GM10847 (cell line): ENCODE results near the gene MYO5C.

ENCODE experiments used
- POLR2A ChIP-seq: IDR thresholded peaks from 2 replicates; pipeline ENCODE4 v1.6.1; 2011; ENCODE audit not compliant: insufficient read length; ENCODE audit errors: extremely low read depth

The MYO5C gene

GRCh38 chr15:52240166-52240565 is 55.4 kb downstream of the MYO5C start:
- TF ChIP-seq POLR2A, result no peak

DNA sequence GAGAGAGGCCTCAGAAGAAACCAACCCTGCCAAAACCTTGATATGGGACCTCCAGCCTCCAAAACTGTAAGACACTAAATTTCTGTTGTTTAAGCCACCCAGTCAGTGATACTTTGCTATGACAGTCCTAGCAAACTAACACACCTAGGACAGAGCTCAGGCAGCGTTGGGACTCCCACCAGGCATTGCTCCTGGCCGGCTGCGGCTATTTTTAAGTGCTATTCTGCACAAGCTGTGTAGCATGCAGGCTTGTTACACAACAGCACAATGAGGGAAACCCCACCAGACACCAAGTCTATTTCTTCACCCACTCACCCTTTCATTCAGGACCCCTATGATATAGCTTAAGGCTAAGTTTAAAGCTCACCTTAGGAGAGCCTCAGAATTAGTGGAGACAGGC is 57.5 kb downstream of the MYO5C start:
- no peak for TF ChIP-seq POLR2A

GRCh38 chr15:52236013-52236412 is 59.6 kb downstream of the MYO5C start:
- TF ChIP-seq POLR2A, result no peak

- TF ChIP-seq POLR2A, result peak; percentile 25
Observed at GRCh38 chr15:52234596-52235541, 60.7 kb downstream of the MYO5C start.

- no peak for TF ChIP-seq POLR2A
Observed at GRCh38 chr15:52233405-52233804, 62.2 kb downstream of the MYO5C start.

DNA sequence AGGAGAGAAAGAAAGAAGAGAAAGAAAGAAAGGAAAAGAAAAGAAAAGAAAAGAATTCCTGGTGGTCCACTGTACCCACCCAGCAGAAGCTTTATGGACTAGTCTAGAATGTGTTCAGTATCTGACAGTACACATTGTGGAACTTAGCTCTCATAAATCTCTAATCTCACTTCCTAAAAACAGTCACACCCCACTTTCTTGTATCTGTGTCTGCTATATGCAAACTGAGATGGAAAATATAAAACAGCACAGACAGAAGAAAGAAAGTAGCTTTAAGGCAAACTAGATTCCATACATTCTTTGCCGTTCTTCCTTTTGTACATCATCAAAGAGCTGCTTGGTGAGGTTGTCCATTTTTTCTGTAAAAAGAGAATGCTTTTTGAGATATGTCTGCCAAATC is 63.3 kb downstream of the MYO5C start:
- TF ChIP-seq POLR2A, result no peak

DNA sequence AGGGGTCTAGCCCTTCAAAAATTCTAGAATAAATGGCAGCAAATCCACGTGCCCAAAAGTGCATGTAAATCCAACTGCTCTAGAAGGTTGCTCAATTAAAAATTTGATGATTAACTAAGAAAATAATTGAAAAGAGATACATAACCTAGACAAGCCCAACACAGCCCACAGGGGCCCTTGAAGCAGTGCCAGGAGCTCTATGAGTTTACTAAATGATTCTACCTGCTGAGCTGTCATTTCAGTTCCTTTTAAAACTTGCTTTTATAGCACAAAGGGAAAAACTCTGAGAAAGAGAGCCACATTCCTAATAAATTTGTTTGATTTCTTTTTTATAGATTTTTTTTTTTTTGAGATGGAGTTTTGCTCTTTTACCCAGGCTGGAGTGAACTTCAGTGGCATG is 65.5 kb downstream of the MYO5C start:
- no peak for TF ChIP-seq POLR2A

DNA sequence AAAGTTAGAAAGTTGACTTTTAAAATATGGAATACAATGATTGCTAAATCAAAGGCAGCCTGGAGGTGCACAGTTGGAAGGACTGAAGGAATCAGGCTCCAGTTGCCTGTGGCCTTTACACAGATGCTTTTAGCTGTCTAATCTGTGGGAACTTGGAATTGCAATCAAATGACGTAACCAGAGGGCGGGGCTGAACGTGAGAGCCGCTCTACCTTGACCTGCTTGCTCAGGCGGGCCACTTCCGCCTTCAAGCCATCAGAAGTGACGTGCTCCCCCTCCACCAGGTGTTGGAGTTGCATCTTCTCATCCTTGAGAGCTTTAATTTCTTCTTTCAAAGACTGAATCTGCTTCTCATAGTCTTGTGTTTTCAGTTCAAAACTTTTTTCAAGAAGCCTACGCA is 66.7 kb downstream of the MYO5C start:
- no peak for TF ChIP-seq POLR2A

DNA sequence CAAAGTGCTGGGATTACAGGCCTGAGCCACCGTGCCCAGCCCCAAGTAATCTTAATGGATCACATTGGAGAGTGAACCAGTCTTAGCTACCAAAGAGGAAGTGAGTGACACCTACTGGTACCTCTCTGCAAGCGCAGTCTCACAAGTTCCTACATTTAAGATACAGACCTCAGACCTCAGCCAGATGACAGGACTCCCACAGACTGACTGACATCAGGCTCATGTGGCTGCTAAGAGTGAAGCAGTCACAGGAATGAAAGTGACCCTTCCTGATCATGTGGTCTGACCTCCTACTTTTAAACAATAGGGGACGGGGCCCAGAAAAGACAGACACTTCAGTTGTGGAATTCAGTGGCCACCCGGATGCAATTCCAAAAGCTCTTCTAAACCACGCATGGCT is 68.1 kb downstream of the MYO5C start:
- no peak for TF ChIP-seq POLR2A

GRCh38 chr15:52225230-52225629 is 70.4 kb downstream of the MYO5C start:
- TF ChIP-seq POLR2A, result no peak

- no peak for TF ChIP-seq POLR2A
Observed at GRCh38 chr15:52224211-52224610, 71.4 kb downstream of the MYO5C start.

DNA sequence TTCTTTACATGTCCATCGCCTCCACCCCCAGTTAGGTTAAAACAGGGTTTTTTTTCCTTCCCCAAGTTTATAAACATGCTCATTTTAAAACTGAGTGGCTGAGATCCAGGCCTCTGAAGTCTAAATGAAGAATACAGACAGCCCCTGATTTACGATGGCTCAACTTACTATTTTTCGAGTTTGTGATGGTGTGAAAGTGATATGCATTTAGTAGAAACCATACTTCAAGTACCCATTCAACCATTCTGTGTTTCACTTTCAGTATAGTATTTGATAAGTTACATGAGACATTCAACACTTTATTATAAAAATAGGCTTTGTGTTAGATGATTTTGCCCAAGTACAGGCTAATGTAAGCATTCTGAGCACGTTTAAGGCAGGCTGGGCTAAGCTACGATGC is 73.9 kb downstream of the MYO5C start:
- no peak for TF ChIP-seq POLR2A

GRCh38 chr15:52220937-52221660 is 74.5 kb downstream of the MYO5C start:
- no peak for TF ChIP-seq POLR2A

GRCh38 chr15:52220251-52220650 is 75.4 kb downstream of the MYO5C start:
- TF ChIP-seq POLR2A, result no peak

GRCh38 chr15:52218816-52219215 is 76.8 kb downstream of the MYO5C start:
- TF ChIP-seq POLR2A, result no peak

GRCh38 chr15:52218371-52218770 is 77.2 kb downstream of the MYO5C start:
- no peak for TF ChIP-seq POLR2A
